Loucy (cell line): ENCODE results near the gene CD160.

Experiments
- EZH2phosphoT487 ChIP-seq: fragments of 200-600 bp; IDR thresholded peaks from 2 replicates; pipeline ENCODE4 v1.6.1; 2018; ENCODE audit warnings: antibody characterized with exemption, mild to moderate bottlenecking, moderate library complexity, borderline replicate concordance
- TF ChIP-seq, protein P1 (sequence below): fragments of 200-600 bp; sonication (generic); conservative IDR thresholded peaks from 2 replicates; pipeline ENCODE4 v1.5.1; 2014; ENCODE audit warnings: mild to moderate bottlenecking, antibody characterized with exemption, low read length

DNA sequence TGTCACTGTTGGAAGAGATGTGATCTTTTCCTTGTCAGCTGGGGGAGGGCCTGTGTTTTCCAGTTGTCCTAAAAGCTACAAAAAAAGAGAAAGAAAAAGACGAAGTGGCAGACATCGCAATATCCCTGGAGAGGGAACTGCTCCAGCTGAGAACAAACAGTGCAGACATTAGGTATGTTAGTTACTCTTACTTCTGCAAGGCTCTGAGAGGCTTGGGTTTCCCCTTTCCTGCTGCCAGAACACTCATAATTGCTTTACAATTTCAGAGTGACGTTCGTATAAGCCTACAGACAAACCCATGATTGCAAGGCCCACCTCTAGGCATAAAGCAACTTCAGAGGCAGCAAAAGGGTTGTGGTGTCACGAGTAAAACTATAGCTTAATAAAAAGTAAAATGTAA, 31.1 kb downstream of the CD160 start:
- TF ChIP-seq, protein P1, sequence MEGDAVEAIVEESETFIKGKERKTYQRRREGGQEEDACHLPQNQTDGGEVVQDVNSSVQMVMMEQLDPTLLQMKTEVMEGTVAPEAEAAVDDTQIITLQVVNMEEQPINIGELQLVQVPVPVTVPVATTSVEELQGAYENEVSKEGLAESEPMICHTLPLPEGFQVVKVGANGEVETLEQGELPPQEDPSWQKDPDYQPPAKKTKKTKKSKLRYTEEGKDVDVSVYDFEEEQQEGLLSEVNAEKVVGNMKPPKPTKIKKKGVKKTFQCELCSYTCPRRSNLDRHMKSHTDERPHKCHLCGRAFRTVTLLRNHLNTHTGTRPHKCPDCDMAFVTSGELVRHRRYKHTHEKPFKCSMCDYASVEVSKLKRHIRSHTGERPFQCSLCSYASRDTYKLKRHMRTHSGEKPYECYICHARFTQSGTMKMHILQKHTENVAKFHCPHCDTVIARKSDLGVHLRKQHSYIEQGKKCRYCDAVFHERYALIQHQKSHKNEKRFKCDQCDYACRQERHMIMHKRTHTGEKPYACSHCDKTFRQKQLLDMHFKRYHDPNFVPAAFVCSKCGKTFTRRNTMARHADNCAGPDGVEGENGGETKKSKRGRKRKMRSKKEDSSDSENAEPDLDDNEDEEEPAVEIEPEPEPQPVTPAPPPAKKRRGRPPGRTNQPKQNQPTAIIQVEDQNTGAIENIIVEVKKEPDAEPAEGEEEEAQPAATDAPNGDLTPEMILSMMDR: no peak
- no peak for TF ChIP-seq EZH2phosphoT487
